NCI-H69 (cell line): ENCODE results near the gene AP2M1.
"Not testable (repeated sequence)": the region's sequence is repeated elsewhere in the genome, so short reads cannot be mapped to it uniquely, and the experiment has no call there.

ENCODE experiments used
- DNase-seq: peaks from one replicate; lab custom pipeline; 2025; lab: John Stamatoyannopoulos, UW

The AP2M1 gene

DNA sequence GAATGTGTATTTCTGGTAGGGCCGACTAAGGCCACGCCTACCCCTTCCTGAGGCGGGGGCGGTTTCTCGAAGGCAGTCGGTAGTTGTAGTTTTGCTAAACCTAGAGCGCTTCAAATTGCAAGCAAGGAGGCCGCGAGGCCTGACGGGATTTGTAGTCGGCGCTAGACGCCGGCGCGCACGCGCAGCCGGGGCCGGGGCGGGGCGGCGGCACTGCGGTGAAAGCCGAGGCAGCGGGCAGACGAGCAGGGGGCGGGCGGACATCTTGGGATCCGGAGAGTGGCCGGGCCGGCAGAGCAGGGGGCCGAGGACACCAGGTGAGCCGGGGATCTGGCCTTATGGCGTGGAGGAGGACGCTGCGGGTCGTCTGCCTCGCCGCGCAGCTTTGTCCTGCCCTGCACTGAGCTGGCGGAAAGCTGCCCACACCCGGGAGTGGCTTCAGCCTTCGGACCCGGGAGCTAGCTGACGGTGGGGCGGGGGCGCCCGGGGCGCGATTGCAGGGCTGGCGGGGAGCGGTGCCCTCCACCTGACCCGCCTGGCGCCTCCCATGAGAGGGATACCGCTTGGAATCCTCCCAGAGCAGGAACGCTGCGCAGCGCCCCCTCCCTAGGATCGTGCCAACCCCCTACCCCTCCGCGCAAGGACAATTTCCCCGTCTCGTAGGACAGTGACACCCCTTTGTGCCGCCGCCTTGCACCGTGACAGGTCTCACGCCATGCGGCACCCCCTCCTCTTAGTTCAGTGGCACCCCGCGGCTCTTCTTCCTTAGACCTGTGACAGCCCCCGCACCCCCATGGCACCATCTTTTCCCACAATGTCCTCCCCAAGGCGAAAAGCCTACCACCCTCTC, at the start of gene AP2M1:
Gene AP2M1 (plus strand): TSS at position 210 of the 847 bp plus-strand sequence. CDS start 2,139 bp downstream, outside the sequence.
- DNase-seq = peak; percentile 99

- no peak for DNase-seq
Observed at GRCh38 chr3:184126006-184126405, 48.6 kb upstream of the AP2M1 start.

- DNase-seq = peak; percentile 59
Observed at GRCh38 chr3:184129012-184129411, 45.6 kb upstream of the AP2M1 start.

GRCh38 chr3:184132945-184133344, 41.7 kb upstream of the AP2M1 start:
- DNase-seq = no peak

DNA sequence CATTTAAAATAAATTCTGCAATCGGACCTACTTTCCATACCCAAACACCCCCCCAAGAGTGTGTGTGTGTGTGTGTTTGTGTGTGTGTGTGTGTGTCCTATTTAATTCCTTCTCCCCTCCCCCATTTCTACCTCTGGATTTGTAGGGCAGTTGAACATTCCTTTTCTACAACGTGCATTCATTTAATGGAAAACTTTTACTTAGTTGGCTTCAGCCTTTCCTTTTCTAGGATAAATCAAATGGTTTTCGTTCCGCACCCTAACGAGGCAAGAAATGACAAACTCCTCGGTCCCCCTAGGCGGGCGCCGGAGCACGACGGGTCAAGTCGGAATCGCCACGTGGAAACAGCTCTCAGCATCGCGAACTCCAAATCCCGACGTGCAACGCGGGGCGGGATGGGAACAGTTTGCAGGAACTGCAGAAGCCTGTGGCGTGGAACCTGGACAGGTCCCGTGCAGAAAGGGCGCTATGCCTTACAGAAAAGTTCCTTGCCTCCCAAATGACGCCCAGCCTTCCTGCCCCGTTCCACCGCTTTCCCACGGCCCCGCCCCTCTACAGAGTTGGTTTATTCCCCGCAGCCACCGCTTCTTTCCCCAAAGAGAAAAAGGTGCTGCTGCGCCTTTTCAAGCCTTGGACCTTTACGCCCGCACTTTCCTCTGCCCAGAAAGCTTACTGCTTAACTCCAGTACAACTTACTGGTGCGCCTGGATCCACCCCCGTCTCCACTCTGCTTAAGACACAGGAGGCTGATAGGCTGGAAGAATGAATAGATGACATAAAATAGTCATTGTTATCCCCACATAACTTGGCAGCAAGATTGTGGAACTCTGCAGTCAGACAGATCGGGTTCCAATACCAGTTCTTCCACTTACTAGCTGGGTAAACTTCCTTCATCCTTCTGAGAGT, 40.6 kb upstream of the AP2M1 start:
- DNase-seq = peak; percentile 96

GRCh38 chr3:184134746-184135148, 39.9 kb upstream of the AP2M1 start:
- DNase-seq = peak; percentile 82

GRCh38 chr3:184135149-184135910, 39.3 kb upstream of the AP2M1 start, which contains the start of gene EIF2B5:
TSS of gene EIF2B5 (plus strand) at chr3:184135358. CDS start at chr3:184135386, 28 bp downstream.
- peak; percentile 99 for DNase-seq

GRCh38 chr3:184135911-184136260, 38.8 kb upstream of the AP2M1 start:
- DNase-seq = no peak

- DNase-seq = no peak
Observed at GRCh38 chr3:184140436-184140835, 34.2 kb upstream of the AP2M1 start.

DNA sequence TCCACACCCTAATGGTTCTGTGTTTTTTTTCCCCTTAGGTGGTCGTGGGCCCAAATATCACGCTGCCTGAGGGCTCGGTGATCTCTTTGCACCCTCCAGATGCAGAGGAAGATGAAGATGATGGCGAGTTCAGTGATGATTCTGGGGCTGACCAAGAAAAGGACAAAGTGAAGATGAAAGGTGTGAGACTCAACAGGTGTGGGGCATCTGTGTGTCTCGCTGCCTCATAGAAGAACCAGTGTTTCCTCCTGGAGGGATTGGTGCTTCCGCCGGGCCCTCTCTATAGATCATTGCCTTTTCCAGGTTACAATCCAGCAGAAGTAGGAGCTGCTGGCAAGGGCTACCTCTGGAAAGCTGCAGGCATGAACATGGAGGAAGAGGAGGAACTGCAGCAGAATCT, 32.5 kb upstream of the AP2M1 start:
- no peak for DNase-seq

GRCh38 chr3:184143327-184143726, 31.3 kb upstream of the AP2M1 start:
- no peak for DNase-seq

- no peak for DNase-seq
Observed at GRCh38 chr3:184144505-184144904, 30.1 kb upstream of the AP2M1 start.

DNA sequence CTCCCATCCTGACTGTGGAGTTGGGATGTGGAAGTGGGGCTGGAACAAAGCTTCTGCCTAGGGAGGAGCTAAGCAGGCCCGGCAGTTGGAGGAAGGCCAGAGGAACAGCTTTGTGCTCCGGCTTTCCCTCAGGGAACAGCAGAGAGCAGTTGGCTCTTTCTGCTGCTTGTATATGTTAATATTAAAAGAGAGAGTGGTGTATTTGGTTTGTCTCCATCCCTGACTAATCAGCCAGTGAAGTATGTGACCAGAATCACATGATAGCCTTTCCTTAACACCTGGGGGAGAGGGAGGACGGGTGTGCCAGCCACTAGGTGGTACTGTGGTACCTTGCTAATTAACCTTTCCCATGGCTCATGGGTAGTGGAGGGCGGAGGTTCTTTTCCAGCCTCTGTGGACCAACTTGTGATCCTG, 29.5 kb upstream of the AP2M1 start:
- DNase-seq = peak; percentile 70

- DNase-seq = no peak
Observed at GRCh38 chr3:184145751-184146270, 28.8 kb upstream of the AP2M1 start.

DNA sequence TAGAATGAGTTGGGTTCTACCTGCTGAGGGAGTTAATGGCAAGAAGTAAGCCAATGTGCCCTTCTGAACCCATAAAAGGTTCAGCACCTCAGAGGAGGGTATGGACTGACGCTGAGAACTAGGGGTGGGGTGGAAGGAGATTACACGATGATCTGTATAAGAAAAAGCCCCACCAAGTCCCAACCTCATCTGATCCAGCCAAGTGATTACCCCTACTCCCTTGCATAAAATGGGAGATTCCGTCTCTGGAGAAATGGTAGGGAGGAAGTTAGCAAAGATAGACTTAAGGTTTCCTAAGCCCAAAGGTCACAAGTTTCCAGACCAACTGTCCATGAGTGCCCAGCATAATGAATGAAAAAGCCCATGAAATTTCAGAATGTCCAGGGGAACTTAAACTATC, 26.6 kb upstream of the AP2M1 start:
- DNase-seq = no peak

- DNase-seq = no peak
Observed at GRCh38 chr3:184149123-184149522, 25.5 kb upstream of the AP2M1 start.

DNA sequence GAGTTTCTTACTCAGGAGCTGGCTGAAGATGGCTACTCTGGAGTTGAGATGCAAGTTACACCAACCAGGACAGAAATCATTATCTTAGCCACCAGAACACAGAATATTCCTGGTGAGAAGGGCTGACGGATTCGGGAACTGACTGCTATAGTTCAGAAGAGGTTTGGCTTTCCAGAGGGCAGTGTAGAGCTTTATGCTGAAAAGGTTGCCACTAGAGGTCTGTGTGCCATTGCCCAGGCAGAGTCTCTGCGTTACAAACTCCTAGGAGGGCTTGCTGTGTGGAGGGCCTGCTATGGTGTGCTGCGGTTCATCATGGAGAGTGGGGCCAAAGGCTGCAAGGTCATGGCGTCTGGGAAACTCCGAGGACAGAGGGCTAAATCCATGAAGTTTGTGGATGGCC, 24.9 kb upstream of the AP2M1 start:
- not testable (repeated sequence) for DNase-seq

- peak; percentile 88 for DNase-seq
Observed at GRCh38 chr3:184154885-184155643, 19.6 kb upstream of the AP2M1 start, which contains the start of gene DVL3. TSS of gene DVL3 (plus strand) at chr3:184155377. CDS start at chr3:184155636, 259 bp downstream.

- peak; percentile 72 for DNase-seq
Observed at GRCh38 chr3:184155644-184156521, 18.8 kb upstream of the AP2M1 start.

- peak; percentile 81 for DNase-seq
Observed at GRCh38 chr3:184156522-184156955, 18.1 kb upstream of the AP2M1 start.
